K562 (cell line): Measurements from ENCODE around the gene VWA7.

ENCODE experiments used
- ATF1 ChIP-seq, 2 experiments: fragments of 450-650 bp in 1 of 2; IDR thresholded peaks; 2 replicates each; pipeline ENCODE4 v1.6.1; 2016; ENCODE audit warnings: missing compliant biosample characterization in 1 of 2, missing genetic modification characterization in 1 of 2
- BRF1 ChIP-seq: IDR thresholded peaks from 3 replicates; pipeline ENCODE4 v1.6.1; 2011; ENCODE audit warnings: borderline replicate concordance, mild to moderate bottlenecking; ENCODE audit not compliant: insufficient read length; ENCODE audit errors: extremely low read depth
- CHD4 ChIP-seq: fragments of 200-600 bp; sonication (generic); IDR thresholded peaks from 3 replicates; pipeline ENCODE4 v1.6.1; 2012; ENCODE audit warnings: low read depth, mild to moderate bottlenecking, mixed read lengths, low read length, inconsistent platforms; ENCODE audit not compliant: insufficient read depth, insufficient replicate concordance, poor library complexity, severe bottlenecking
- ELF2 ChIP-seq: fragments of 250-450 bp; sonication (Bioruptor Pico); IDR thresholded peaks from 2 replicates; pipeline ENCODE4 v1.5.0; 2021; ENCODE audit warnings: mild to moderate bottlenecking
- HDAC6 ChIP-seq: IDR thresholded peaks from 2 replicates; pipeline ENCODE4 v1.6.1; 2012; ENCODE audit warnings: low read depth, mild to moderate bottlenecking, control low read depth, inconsistent platforms, low read length, moderate library complexity
- HIVEP1 ChIP-seq: fragments of 250-450 bp; sonication (Bioruptor Pico); IDR thresholded peaks from 2 replicates; pipeline ENCODE4 v1.4.0; 2020; ENCODE audit warnings: mild to moderate bottlenecking
- MCM2 ChIP-seq: fragments of 450-650 bp; IDR thresholded peaks from 2 replicates; pipeline ENCODE4 v1.6.1; 2017; ENCODE audit warnings: low read depth, mild to moderate bottlenecking
- MXI1 ChIP-seq: IDR thresholded peaks from 2 replicates; pipeline ENCODE4 v1.6.1; 2011; ENCODE audit warnings: low read depth, mild to moderate bottlenecking, improper control_type of control experiment, low read length
- SRF ChIP-seq, 2 experiments: fragments of 250-450, 450-650 bp in 1 of 2; sonication (Bioruptor Pico) in 1 of 2; sonication (generic) in 1 of 2; formaldehyde crosslinking; IDR thresholded peaks; 2 replicates each; pipeline versions ENCODE4 v1.5.0 to v1.5.1; 2020 to 2022; ENCODE audit warnings: mild to moderate bottlenecking in 1 of 2, missing genetic modification reagents in 1 of 2
- ZNF23 ChIP-seq: fragments of 250-450 bp; sonication (Bioruptor Pico); IDR thresholded peaks from 2 replicates; pipeline ENCODE4 v1.4.0; 2020; ENCODE audit warnings: mild to moderate bottlenecking
- ZNF518B ChIP-seq: fragments of 250-450 bp; sonication (Bioruptor Pico); IDR thresholded peaks from 2 replicates; pipeline ENCODE4 v1.5.0; 2021; ENCODE audit warnings: mild to moderate bottlenecking, moderate library complexity
- TF ChIP-seq, protein P1 (sequence below): fragments of 450-650 bp; IDR thresholded peaks from 2 replicates; pipeline ENCODE4 v1.6.1; 2014; ENCODE audit warnings: low read depth, mild to moderate bottlenecking, moderate library complexity, borderline replicate concordance
- TF ChIP-seq, protein P2 (sequence below): fragments of 200-600 bp; sonication (generic); IDR thresholded peaks from one replicate; pipeline ENCODE4 v1.6.1; 2012; ENCODE audit warnings: mild to moderate bottlenecking, low read depth, low read length, inconsistent platforms

- TF ChIP-seq CHD4 (no peak), HIVEP1 (CRISPR knock-in tag) (no peak), ZNF518B (CRISPR knock-in tag) (no peak), BRF1 (no peak), MCM2 (no peak), ELF2 (CRISPR knock-in tag) (no peak), MXI1 (no peak), ATF1 (CRISPR knock-in tag; IDR thresholded peaks at IDR 0.05) (no peak), ATF1 (tag; IDR thresholded peaks at IDR 0.05) (no peak), SRF (CRISPR knock-in tag; IDR thresholded peaks at IDR 0.05) (no peak), ZNF23 (CRISPR knock-in tag) (no peak), HDAC6 (no peak)
- TF ChIP-seq, protein P1, sequence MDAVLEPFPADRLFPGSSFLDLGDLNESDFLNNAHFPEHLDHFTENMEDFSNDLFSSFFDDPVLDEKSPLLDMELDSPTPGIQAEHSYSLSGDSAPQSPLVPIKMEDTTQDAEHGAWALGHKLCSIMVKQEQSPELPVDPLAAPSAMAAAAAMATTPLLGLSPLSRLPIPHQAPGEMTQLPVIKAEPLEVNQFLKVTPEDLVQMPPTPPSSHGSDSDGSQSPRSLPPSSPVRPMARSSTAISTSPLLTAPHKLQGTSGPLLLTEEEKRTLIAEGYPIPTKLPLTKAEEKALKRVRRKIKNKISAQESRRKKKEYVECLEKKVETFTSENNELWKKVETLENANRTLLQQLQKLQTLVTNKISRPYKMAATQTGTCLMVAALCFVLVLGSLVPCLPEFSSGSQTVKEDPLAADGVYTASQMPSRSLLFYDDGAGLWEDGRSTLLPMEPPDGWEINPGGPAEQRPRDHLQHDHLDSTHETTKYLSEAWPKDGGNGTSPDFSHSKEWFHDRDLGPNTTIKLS: no peak
- TF ChIP-seq, protein P2, sequence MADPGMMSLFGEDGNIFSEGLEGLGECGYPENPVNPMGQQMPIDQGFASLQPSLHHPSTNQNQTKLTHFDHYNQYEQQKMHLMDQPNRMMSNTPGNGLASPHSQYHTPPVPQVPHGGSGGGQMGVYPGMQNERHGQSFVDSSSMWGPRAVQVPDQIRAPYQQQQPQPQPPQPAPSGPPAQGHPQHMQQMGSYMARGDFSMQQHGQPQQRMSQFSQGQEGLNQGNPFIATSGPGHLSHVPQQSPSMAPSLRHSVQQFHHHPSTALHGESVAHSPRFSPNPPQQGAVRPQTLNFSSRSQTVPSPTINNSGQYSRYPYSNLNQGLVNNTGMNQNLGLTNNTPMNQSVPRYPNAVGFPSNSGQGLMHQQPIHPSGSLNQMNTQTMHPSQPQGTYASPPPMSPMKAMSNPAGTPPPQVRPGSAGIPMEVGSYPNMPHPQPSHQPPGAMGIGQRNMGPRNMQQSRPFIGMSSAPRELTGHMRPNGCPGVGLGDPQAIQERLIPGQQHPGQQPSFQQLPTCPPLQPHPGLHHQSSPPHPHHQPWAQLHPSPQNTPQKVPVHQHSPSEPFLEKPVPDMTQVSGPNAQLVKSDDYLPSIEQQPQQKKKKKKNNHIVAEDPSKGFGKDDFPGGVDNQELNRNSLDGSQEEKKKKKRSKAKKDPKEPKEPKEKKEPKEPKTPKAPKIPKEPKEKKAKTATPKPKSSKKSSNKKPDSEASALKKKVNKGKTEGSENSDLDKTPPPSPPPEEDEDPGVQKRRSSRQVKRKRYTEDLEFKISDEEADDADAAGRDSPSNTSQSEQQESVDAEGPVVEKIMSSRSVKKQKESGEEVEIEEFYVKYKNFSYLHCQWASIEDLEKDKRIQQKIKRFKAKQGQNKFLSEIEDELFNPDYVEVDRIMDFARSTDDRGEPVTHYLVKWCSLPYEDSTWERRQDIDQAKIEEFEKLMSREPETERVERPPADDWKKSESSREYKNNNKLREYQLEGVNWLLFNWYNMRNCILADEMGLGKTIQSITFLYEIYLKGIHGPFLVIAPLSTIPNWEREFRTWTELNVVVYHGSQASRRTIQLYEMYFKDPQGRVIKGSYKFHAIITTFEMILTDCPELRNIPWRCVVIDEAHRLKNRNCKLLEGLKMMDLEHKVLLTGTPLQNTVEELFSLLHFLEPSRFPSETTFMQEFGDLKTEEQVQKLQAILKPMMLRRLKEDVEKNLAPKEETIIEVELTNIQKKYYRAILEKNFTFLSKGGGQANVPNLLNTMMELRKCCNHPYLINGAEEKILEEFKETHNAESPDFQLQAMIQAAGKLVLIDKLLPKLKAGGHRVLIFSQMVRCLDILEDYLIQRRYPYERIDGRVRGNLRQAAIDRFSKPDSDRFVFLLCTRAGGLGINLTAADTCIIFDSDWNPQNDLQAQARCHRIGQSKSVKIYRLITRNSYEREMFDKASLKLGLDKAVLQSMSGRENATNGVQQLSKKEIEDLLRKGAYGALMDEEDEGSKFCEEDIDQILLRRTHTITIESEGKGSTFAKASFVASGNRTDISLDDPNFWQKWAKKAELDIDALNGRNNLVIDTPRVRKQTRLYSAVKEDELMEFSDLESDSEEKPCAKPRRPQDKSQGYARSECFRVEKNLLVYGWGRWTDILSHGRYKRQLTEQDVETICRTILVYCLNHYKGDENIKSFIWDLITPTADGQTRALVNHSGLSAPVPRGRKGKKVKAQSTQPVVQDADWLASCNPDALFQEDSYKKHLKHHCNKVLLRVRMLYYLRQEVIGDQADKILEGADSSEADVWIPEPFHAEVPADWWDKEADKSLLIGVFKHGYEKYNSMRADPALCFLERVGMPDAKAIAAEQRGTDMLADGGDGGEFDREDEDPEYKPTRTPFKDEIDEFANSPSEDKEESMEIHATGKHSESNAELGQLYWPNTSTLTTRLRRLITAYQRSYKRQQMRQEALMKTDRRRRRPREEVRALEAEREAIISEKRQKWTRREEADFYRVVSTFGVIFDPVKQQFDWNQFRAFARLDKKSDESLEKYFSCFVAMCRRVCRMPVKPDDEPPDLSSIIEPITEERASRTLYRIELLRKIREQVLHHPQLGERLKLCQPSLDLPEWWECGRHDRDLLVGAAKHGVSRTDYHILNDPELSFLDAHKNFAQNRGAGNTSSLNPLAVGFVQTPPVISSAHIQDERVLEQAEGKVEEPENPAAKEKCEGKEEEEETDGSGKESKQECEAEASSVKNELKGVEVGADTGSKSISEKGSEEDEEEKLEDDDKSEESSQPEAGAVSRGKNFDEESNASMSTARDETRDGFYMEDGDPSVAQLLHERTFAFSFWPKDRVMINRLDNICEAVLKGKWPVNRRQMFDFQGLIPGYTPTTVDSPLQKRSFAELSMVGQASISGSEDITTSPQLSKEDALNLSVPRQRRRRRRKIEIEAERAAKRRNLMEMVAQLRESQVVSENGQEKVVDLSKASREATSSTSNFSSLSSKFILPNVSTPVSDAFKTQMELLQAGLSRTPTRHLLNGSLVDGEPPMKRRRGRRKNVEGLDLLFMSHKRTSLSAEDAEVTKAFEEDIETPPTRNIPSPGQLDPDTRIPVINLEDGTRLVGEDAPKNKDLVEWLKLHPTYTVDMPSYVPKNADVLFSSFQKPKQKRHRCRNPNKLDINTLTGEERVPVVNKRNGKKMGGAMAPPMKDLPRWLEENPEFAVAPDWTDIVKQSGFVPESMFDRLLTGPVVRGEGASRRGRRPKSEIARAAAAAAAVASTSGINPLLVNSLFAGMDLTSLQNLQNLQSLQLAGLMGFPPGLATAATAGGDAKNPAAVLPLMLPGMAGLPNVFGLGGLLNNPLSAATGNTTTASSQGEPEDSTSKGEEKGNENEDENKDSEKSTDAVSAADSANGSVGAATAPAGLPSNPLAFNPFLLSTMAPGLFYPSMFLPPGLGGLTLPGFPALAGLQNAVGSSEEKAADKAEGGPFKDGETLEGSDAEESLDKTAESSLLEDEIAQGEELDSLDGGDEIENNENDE: no peak
Measured at GRCh38 chr6:31764198-31764597, 12.9 kb downstream of the VWA7 start.
